ENCODE measurements around the gene BATF2. TPM values are rescaled to one million over a fixed set of nuclear protein-coding genes. Genes with fewer than 3 reads are reported as not detected.

BATF2 gene
- total and polyA plus RNA-seq, 2 donors from 2014 or later = 5.9 to 8.8 TPM

GRCh38 chr11:65040520-65040846, 43.7 kb upstream of the BATF2 start:
- peak overlapping the region; percentile 30 to 73 (median 34) for H3K4me3 ChIP-seq (ENCODE audit: low read length in 3 of 3)
- no peak for TF ChIP-seq CTCF (IDR thresholded peaks at IDR 0.05; ENCODE audit: borderline replicate concordance, extremely low read depth, insufficient read depth)
- H3K27me3 ChIP-seq (ENCODE audit: control insufficient read depth, insufficient read depth, low read length) = no peaks in the 10 kb centered on the region
- peak overlapping the region; percentile 71 to 93 for H3K27ac ChIP-seq (ENCODE audit: low read depth in 2 of 2, low read length in 2 of 2)
- intact Hi-C loops (cut with DNase I) = no loop called here
- FAIRE-seq (no peak), DNase-seq (no peak)
- H3K9me3 ChIP-seq (ENCODE audit: control insufficient read depth in 2 of 3, insufficient read depth in 1 of 3, low read length in 3 of 3) = no peaks in the 10 kb centered on the region
- H3K4me1 ChIP-seq (ENCODE audit: control insufficient read depth in 2 of 3, insufficient read depth in 2 of 3, low read depth in 1 of 3, low read length in 3 of 3) = peaks cover 0 to 3% (median 0%) of the 10 kb centered on the region in 3 donors
- H3K9ac ChIP-seq (ENCODE audit: low read length in 3 of 3) = peak overlapping the region in 1 of 3 donors; percentile 61
- H3K36me3 ChIP-seq (ENCODE audit: control insufficient read depth in 2 of 3, insufficient read depth in 3 of 3, low read length in 3 of 3) = peaks cover 0 to 13% (median 5%) of the 10 kb centered on the region in 3 donors

GRCh38 chr11:65036931-65037330, 40.2 kb upstream of the BATF2 start:
- no peak for FAIRE-seq

GRCh38 chr11:65035579-65035978, 38.8 kb upstream of the BATF2 start:
- intact Hi-C loops (cut with DNase I) = no loop called here
- TF ChIP-seq CTCF (IDR thresholded peaks at IDR 0.05; ENCODE audit: borderline replicate concordance, extremely low read depth, insufficient read depth) = no peak
- FAIRE-seq (no peak), DNase-seq (peak in 2 of 5 donors; percentile 19 to 22)
- Histone ChIP-seq H3K4me1 (ENCODE audit: control insufficient read depth in 2 of 3, insufficient read depth in 2 of 3, low read depth in 1 of 3, low read length in 3 of 3) (no peaks in the 10 kb centered on the region), H3K36me3 (ENCODE audit: control insufficient read depth in 2 of 3, insufficient read depth in 3 of 3, low read length in 3 of 3) (peaks cover 0 to 25% (median 21%) of the 10 kb centered on the region in 3 donors), H3K27ac (ENCODE audit: low read depth in 2 of 2, low read length in 2 of 2) (no peak overlapping the region), H3K4me3 (ENCODE audit: low read length in 3 of 3) (no peak overlapping the region), H3K27me3 (ENCODE audit: control insufficient read depth, insufficient read depth, low read length) (no peaks in the 10 kb centered on the region), H3K9ac (ENCODE audit: low read length in 3 of 3) (no peak overlapping the region), H3K9me3 (ENCODE audit: control insufficient read depth in 2 of 3, insufficient read depth in 1 of 3, low read length in 3 of 3) (no peaks in the 10 kb centered on the region)

More at GRCh38 chr11:65036931-65037330, 40.2 kb upstream of the BATF2 start:
- Histone ChIP-seq H3K4me1 (ENCODE audit: control insufficient read depth in 2 of 3, insufficient read depth in 2 of 3, low read depth in 1 of 3, low read length in 3 of 3) (peaks cover 0 to 3% (median 0%) of the 10 kb centered on the region in 3 donors), H3K9ac (ENCODE audit: low read length in 3 of 3) (no peak overlapping the region), H3K4me3 (ENCODE audit: low read length in 3 of 3) (no peak overlapping the region), H3K36me3 (ENCODE audit: control insufficient read depth in 2 of 3, insufficient read depth in 3 of 3, low read length in 3 of 3) (peaks cover 0 to 22% (median 18%) of the 10 kb centered on the region in 3 donors), H3K9me3 (ENCODE audit: control insufficient read depth in 2 of 3, insufficient read depth in 1 of 3, low read length in 3 of 3) (no peaks in the 10 kb centered on the region), H3K27me3 (ENCODE audit: control insufficient read depth, insufficient read depth, low read length) (no peaks in the 10 kb centered on the region), H3K27ac (ENCODE audit: low read depth in 2 of 2, low read length in 2 of 2) (no peak overlapping the region)
- no peak for TF ChIP-seq CTCF (IDR thresholded peaks at IDR 0.05; ENCODE audit: borderline replicate concordance, extremely low read depth, insufficient read depth)
- no peak for DNase-seq
- intact Hi-C loops (cut with DNase I) = no loop called here

GRCh38 chr11:65034423-65034822, 37.7 kb upstream of the BATF2 start:
- peaks cover 0 to 25% (median 21%) of the 10 kb centered on the region in 3 donors for H3K36me3 ChIP-seq (ENCODE audit: control insufficient read depth in 2 of 3, insufficient read depth in 3 of 3, low read length in 3 of 3)
- intact Hi-C loops (cut with DNase I) = no loop called here
- TF ChIP-seq CTCF (IDR thresholded peaks at IDR 0.05; ENCODE audit: borderline replicate concordance, extremely low read depth, insufficient read depth) = no peak
- H3K4me1 ChIP-seq (ENCODE audit: control insufficient read depth in 2 of 3, insufficient read depth in 2 of 3, low read depth in 1 of 3, low read length in 3 of 3) = no peaks in the 10 kb centered on the region
- H3K27me3 ChIP-seq (ENCODE audit: control insufficient read depth, insufficient read depth, low read length) = no peaks in the 10 kb centered on the region
- H3K27ac ChIP-seq (ENCODE audit: low read depth in 2 of 2, low read length in 2 of 2) = no peak overlapping the region
- no peak overlapping the region for H3K9ac ChIP-seq (ENCODE audit: low read length in 3 of 3)
- DNase-seq (no peak), FAIRE-seq (no peak)
- no peaks in the 10 kb centered on the region for H3K9me3 ChIP-seq (ENCODE audit: control insufficient read depth in 2 of 3, insufficient read depth in 1 of 3, low read length in 3 of 3)
- H3K4me3 ChIP-seq (ENCODE audit: low read length in 3 of 3) = no peak overlapping the region

Data from kidney (tissue), 14 donors.